NCI-H1694 treated with DMSO at 0.1 percent for 48 hours (cell line): ENCODE results near the gene MKI67.

ENCODE experiments used
- DNase-seq: peaks from one replicate; lab custom pipeline; 2025; lab: John Stamatoyannopoulos, UW

MKI67 gene

GRCh38 chr10:128049226-128050120, 76.8 kb downstream of the MKI67 start:
- DNase-seq = no peak

DNA sequence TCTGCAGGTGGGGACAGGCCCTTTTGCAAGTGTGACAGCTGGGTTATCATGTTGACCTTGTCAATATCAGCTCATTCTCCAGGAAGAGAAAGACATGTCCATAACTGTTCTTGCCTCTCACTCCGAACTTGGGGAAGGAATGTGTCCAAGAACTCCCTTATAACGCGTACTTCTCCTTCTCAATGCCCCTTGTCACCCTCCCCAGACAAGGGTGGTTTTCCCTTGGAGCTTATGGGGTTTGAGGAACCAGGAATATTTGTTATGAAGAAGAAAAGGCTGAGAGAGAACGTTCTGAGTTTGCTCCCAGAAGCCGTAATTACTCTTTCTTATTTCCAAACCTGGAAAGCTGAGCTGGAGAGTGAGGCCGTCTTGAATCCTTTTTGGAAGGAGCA, 77.4 kb downstream of the MKI67 start:
- DNase-seq = no peak

DNA sequence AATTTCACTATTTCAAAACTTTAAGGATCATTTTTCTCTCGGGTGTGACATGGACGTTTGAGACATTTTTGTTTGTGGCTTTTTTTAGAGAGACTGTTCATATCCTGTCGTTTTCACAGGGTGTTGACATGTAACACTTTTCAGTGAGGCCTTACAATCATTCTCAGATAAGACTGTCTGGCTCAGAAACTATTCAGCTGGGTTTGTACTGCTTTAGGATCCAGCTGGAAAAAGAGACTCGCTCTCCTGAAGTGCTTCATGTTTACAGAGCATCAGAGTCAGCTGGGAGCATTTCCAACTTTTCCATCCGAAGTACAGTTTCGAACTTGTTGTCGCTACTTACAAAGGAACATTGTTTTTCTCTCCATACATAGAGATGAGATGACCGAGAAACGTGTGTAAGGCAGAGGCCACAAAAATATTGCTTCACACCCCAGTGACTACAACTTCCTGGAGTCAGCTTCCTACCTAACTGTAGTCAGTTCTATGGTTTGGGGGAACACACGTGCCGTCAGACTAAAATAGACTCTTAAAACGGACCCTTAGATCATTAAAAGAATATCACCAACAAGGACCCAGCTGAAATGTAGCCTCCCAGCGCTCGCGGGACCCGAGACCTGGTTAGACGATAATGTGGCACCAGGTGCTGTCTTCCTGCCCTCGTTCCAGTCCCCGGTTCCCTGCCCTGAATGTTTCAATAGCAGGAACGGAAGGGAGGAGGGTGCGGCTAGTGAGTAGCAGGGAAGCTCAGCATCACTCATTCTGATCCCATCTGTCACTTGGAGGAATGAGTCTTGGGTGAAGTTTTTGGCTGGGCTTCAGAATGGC, 78.0 kb downstream of the MKI67 start:
- no peak for DNase-seq

- DNase-seq = no peak
Measured at GRCh38 chr10:128047351-128047750, 78.9 kb downstream of the MKI67 start.

- DNase-seq = no peak
Measured at GRCh38 chr10:128046953-128047290, 79.3 kb downstream of the MKI67 start.
